T-helper 2 cell (primary cell): ENCODE measurements around the gene ARHGAP1.
A peak's percentile ranks its signal among the peaks of the same experiment; 100 is the strongest.

Experiments
- DNase-seq, 5 experiments: peaks; one replicate each; pipeline versions ENCODE4 v3.0.0 to v3.0.0-alpha.2; 2012 to 2022

The ARHGAP1 gene

GRCh38 chr11:46635557-46636139, 64.8 kb downstream of the ARHGAP1 start:
- DNase-seq, result no peak

- DNase-seq, result no peak
These were observed 66.9 kb downstream of the ARHGAP1 start for GRCh38 chr11:46633291-46634217.

GRCh38 chr11:46632502-46632901, 67.9 kb downstream of the ARHGAP1 start:
- peak in 1 of 5 experiments; percentile 20 for DNase-seq

DNA sequence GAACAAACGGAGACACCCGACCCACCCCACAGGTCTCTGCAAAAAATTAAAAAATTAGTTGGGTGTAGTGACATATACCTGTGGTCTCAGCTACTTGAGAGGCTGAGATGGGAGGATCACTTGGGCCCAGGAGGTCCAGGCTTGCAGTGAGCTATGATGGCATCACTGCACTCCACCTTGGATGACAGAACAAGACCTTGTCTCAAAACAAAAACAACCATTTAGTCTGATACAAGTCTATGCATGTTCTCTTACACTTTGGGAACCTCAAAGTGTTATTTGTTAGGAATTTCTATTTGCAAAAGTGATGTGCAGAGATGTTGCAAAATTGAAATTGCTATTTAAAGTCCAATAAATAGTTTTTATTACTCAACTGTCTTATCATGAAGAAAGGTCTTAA, 68.7 kb downstream of the ARHGAP1 start:
- DNase-seq, result no peak

GRCh38 chr11:46630237-46630636, 70.2 kb downstream of the ARHGAP1 start:
- DNase-seq, result no peak

DNA sequence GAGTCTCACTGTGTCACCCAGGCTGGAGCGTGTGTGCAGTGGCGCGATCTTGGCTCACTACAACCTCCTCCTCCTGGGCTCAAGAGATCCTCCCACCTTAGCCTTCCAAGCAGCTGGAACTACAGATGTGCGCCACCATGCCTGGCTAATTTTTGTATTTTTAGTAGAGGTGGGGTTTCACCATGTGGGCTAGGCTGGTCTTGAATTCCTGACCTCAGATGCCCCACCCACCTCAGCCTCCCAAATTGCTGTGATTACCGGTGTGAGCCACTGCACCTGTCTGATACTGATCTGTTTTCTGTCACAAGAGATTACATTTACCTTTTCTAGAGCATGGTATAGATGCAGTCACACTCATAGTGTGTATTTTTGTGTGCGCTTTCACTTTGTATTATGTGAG, 71.5 kb downstream of the ARHGAP1 start:
- DNase-seq, result no peak
